Stimulated activated CD8-positive, alpha-beta memory T cell treated with anti-CD3 and anti-CD28 coated beads, Interleukin-4, amount 100 ng/mL, for 48 hours (primary cell): ENCODE results near the gene PLEKHA8.

Experiments
- DNase-seq: peaks from one replicate; pipeline ENCODE4 v3.0.0-alpha.2; 2020

PLEKHA8 gene

GRCh38 chr7:30148426-30148825 is 120.2 kb downstream of the PLEKHA8 start:
- DNase-seq = no peak

- peak; percentile 37 for DNase-seq
Observed at GRCh38 chr7:30148951-30149459, 120.8 kb downstream of the PLEKHA8 start.

- DNase-seq = no peak
Observed at GRCh38 chr7:30149640-30150272, 121.5 kb downstream of the PLEKHA8 start.

GRCh38 chr7:30150711-30151110 is 122.5 kb downstream of the PLEKHA8 start:
- DNase-seq = no peak

- no peak for DNase-seq
Observed at GRCh38 chr7:30154111-30154587, 125.9 kb downstream of the PLEKHA8 start.

GRCh38 chr7:30155481-30155880 is 127.3 kb downstream of the PLEKHA8 start:
- DNase-seq = no peak

- DNase-seq = no peak
Observed at GRCh38 chr7:30157204-30157603, 129.0 kb downstream of the PLEKHA8 start.

- DNase-seq = no peak
Observed at GRCh38 chr7:30159163-30159562, 131.0 kb downstream of the PLEKHA8 start.

- peak; percentile 45 for DNase-seq
Observed at GRCh38 chr7:30159698-30160143, 131.5 kb downstream of the PLEKHA8 start.

GRCh38 chr7:30160329-30160728 is 132.1 kb downstream of the PLEKHA8 start:
- no peak for DNase-seq

- no peak for DNase-seq
Observed at GRCh38 chr7:30162133-30162532, 133.9 kb downstream of the PLEKHA8 start.

- no peak for DNase-seq
Observed at GRCh38 chr7:30162622-30163124, 134.5 kb downstream of the PLEKHA8 start.

- peak; percentile 41 for DNase-seq
Observed at GRCh38 chr7:30163231-30163894, 135.2 kb downstream of the PLEKHA8 start.

- DNase-seq = no peak
Observed at GRCh38 chr7:30164567-30164966, 136.4 kb downstream of the PLEKHA8 start.

GRCh38 chr7:30165590-30165989 is 137.4 kb downstream of the PLEKHA8 start:
- DNase-seq = no peak

- DNase-seq = no peak
Observed at GRCh38 chr7:30166155-30166840, 138.1 kb downstream of the PLEKHA8 start.

GRCh38 chr7:30166841-30167235 is 138.6 kb downstream of the PLEKHA8 start:
- no peak for DNase-seq

- DNase-seq = no peak
Observed at GRCh38 chr7:30167901-30168300, 139.7 kb downstream of the PLEKHA8 start.

GRCh38 chr7:30168835-30169573 is 140.8 kb downstream of the PLEKHA8 start:
- DNase-seq = no peak

- DNase-seq = no peak
Observed at GRCh38 chr7:30169579-30169978, 141.4 kb downstream of the PLEKHA8 start.

GRCh38 chr7:30170476-30171205 is 142.4 kb downstream of the PLEKHA8 start:
- no peak for DNase-seq
